ENCODE data around the gene FNTB. TPM values are rescaled to one million over a fixed set of nuclear protein-coding genes. Genes with fewer than 3 reads are reported as not detected.

Gene FNTB
- total RNA-seq, 1 donor from 2014 or later, result 19.1 TPM

GRCh38 chr14:64947710-64948611 lies 38.7 kb upstream of the FNTB start:
- Mint-ChIP-seq H3K36me3 (ENCODE audit: low read depth) (peaks cover 21% of the 10 kb centered on the region), H3K4me1 (peaks cover 17% of the 10 kb centered on the region), H3K27ac (no peak overlapping the region), H3K9me3 (no peaks in the 10 kb centered on the region), H3K27me3 (no peaks in the 10 kb centered on the region), H3K4me3 (no peak overlapping the region)
- intact Hi-C loops (cut with micrococcal nuclease), result no loop called here
- no peak for DNase-seq

GRCh38 chr14:64948612-64949210 lies 38.0 kb upstream of the FNTB start:
- no peak overlapping the region for H3K27ac Mint-ChIP-seq
- intact Hi-C loops (cut with micrococcal nuclease), result no loop called here
- peaks cover 11% of the 10 kb centered on the region for H3K4me1 Mint-ChIP-seq
- H3K36me3 Mint-ChIP-seq (ENCODE audit: low read depth), result peaks cover 17% of the 10 kb centered on the region
- no peak overlapping the region for H3K4me3 Mint-ChIP-seq
- H3K27me3 Mint-ChIP-seq, result no peaks in the 10 kb centered on the region
- no peak for DNase-seq
- H3K9me3 Mint-ChIP-seq, result no peaks in the 10 kb centered on the region

GRCh38 chr14:64950889-64951288 lies 35.8 kb upstream of the FNTB start:
- peaks cover 8% of the 10 kb centered on the region for H3K36me3 Mint-ChIP-seq (ENCODE audit: low read depth)
- H3K4me1 Mint-ChIP-seq, result peaks cover 6% of the 10 kb centered on the region
- H3K4me3 Mint-ChIP-seq, result no peak overlapping the region
- intact Hi-C loops (cut with micrococcal nuclease), result no loop called here
- DNase-seq, result no peak
- H3K27ac Mint-ChIP-seq, result no peak overlapping the region
- no peaks in the 10 kb centered on the region for H3K9me3 Mint-ChIP-seq
- no peaks in the 10 kb centered on the region for H3K27me3 Mint-ChIP-seq

GRCh38 chr14:64951291-64951690 lies 35.4 kb upstream of the FNTB start:
- Mint-ChIP-seq H3K36me3 (ENCODE audit: low read depth) (peaks cover 8% of the 10 kb centered on the region), H3K9me3 (no peaks in the 10 kb centered on the region), H3K27ac (no peak overlapping the region), H3K4me3 (no peak overlapping the region), H3K27me3 (no peaks in the 10 kb centered on the region), H3K4me1 (peaks cover 6% of the 10 kb centered on the region)
- no peak for DNase-seq
- intact Hi-C loops (cut with micrococcal nuclease), result no loop called here

- intact Hi-C loops (cut with micrococcal nuclease), result no loop called here
- H3K4me1 Mint-ChIP-seq, result peaks cover 2% of the 10 kb centered on the region
- H3K36me3 Mint-ChIP-seq (ENCODE audit: low read depth), result peaks cover 8% of the 10 kb centered on the region
- no peaks in the 10 kb centered on the region for H3K9me3 Mint-ChIP-seq
- no peak overlapping the region for H3K4me3 Mint-ChIP-seq
- no peak for DNase-seq
- no peak overlapping the region for H3K27ac Mint-ChIP-seq
- no peaks in the 10 kb centered on the region for H3K27me3 Mint-ChIP-seq
Measured at GRCh38 chr14:64951724-64952123, 35.0 kb upstream of the FNTB start.

- H3K9me3 Mint-ChIP-seq, result no peaks in the 10 kb centered on the region
- H3K27me3 Mint-ChIP-seq, result no peaks in the 10 kb centered on the region
- H3K36me3 Mint-ChIP-seq (ENCODE audit: low read depth), result peaks cover 8% of the 10 kb centered on the region
- H3K27ac Mint-ChIP-seq, result no peak overlapping the region
- no peak for DNase-seq
- no peak overlapping the region for H3K4me3 Mint-ChIP-seq
- intact Hi-C loops (cut with micrococcal nuclease), result no loop called here
- H3K4me1 Mint-ChIP-seq, result peaks cover 2% of the 10 kb centered on the region
Measured at GRCh38 chr14:64952598-64953309, 33.9 kb upstream of the FNTB start.

GRCh38 chr14:64953310-64953654 lies 33.4 kb upstream of the FNTB start:
- Mint-ChIP-seq H3K4me3 (no peak overlapping the region), H3K36me3 (ENCODE audit: low read depth) (peaks cover 8% of the 10 kb centered on the region), H3K4me1 (peaks cover 2% of the 10 kb centered on the region), H3K27me3 (no peaks in the 10 kb centered on the region), H3K27ac (no peak overlapping the region), H3K9me3 (no peaks in the 10 kb centered on the region)
- DNase-seq, result no peak
- intact Hi-C loops (cut with micrococcal nuclease), result no loop called here

- no peak for DNase-seq
Measured at GRCh38 chr14:64953661-64954060, 33.0 kb upstream of the FNTB start.

GRCh38 chr14:64954491-64955240 lies 32.0 kb upstream of the FNTB start:
- intact Hi-C loops (cut with micrococcal nuclease), result no loop called here
- no peak for DNase-seq
- no peaks in the 10 kb centered on the region for H3K27me3 Mint-ChIP-seq
- peaks cover 3% of the 10 kb centered on the region for H3K36me3 Mint-ChIP-seq (ENCODE audit: low read depth)
- no peaks in the 10 kb centered on the region for H3K9me3 Mint-ChIP-seq
- H3K27ac Mint-ChIP-seq, result no peak overlapping the region
- peaks cover 2% of the 10 kb centered on the region for H3K4me1 Mint-ChIP-seq
- no peak overlapping the region for H3K4me3 Mint-ChIP-seq

More at GRCh38 chr14:64953661-64954060, 33.0 kb upstream of the FNTB start:
- intact Hi-C loops (cut with micrococcal nuclease), result no loop called here
- Mint-ChIP-seq H3K36me3 (ENCODE audit: low read depth) (peaks cover 8% of the 10 kb centered on the region), H3K9me3 (no peaks in the 10 kb centered on the region), H3K4me1 (peaks cover 2% of the 10 kb centered on the region), H3K27ac (no peak overlapping the region), H3K27me3 (no peaks in the 10 kb centered on the region), H3K4me3 (no peak overlapping the region)

GRCh38 chr14:64955297-64955696 lies 31.4 kb upstream of the FNTB start:
- H3K9me3 Mint-ChIP-seq, result no peaks in the 10 kb centered on the region
- H3K4me3 Mint-ChIP-seq, result no peak overlapping the region
- no peak for DNase-seq
- peaks cover 2% of the 10 kb centered on the region for H3K36me3 Mint-ChIP-seq (ENCODE audit: low read depth)
- peaks cover 2% of the 10 kb centered on the region for H3K4me1 Mint-ChIP-seq
- no peak overlapping the region for H3K27ac Mint-ChIP-seq
- no peaks in the 10 kb centered on the region for H3K27me3 Mint-ChIP-seq
- intact Hi-C loops (cut with micrococcal nuclease), result no loop called here

GRCh38 chr14:64956697-64957406 lies 29.8 kb upstream of the FNTB start:
- H3K27ac Mint-ChIP-seq, result no peak overlapping the region
- intact Hi-C loops (cut with micrococcal nuclease), result no loop called here
- no peaks in the 10 kb centered on the region for H3K36me3 Mint-ChIP-seq (ENCODE audit: low read depth)
- no peaks in the 10 kb centered on the region for H3K27me3 Mint-ChIP-seq
- H3K4me3 Mint-ChIP-seq, result no peak overlapping the region
- DNase-seq, result no peak
- H3K9me3 Mint-ChIP-seq, result no peaks in the 10 kb centered on the region
- H3K4me1 Mint-ChIP-seq, result peaks cover 4% of the 10 kb centered on the region

- no peak for DNase-seq
- Mint-ChIP-seq H3K27me3 (no peaks in the 10 kb centered on the region), H3K4me1 (peaks cover 2% of the 10 kb centered on the region), H3K9me3 (no peaks in the 10 kb centered on the region), H3K36me3 (ENCODE audit: low read depth) (no peaks in the 10 kb centered on the region), H3K27ac (no peak overlapping the region), H3K4me3 (no peak overlapping the region)
- intact Hi-C loops (cut with micrococcal nuclease), result no loop called here
Measured at GRCh38 chr14:64958201-64958600, 28.5 kb upstream of the FNTB start.

- H3K4me1 Mint-ChIP-seq, result peaks cover 2% of the 10 kb centered on the region
- no peak overlapping the region for H3K27ac Mint-ChIP-seq
- no peaks in the 10 kb centered on the region for H3K9me3 Mint-ChIP-seq
- intact Hi-C loops (cut with micrococcal nuclease), result no loop called here
- H3K36me3 Mint-ChIP-seq (ENCODE audit: low read depth), result no peaks in the 10 kb centered on the region
- no peaks in the 10 kb centered on the region for H3K27me3 Mint-ChIP-seq
- DNase-seq, result no peak
- H3K4me3 Mint-ChIP-seq, result no peak overlapping the region
Measured at GRCh38 chr14:64958743-64959142, 28.0 kb upstream of the FNTB start.

Measured in activated CD4-positive, alpha-beta T cell treated with anti-CD3 and anti-CD28 coated beads, Interleukin-2, amount 10 ng/mL, durations not matched to agents 24 days and 14 days (primary cell).